PFSK-1 (cell line): ENCODE results near the gene LRRC4.

ENCODE experiments used
- POLR2AphosphoS5 ChIP-seq: IDR thresholded peaks from 2 replicates; pipeline ENCODE4 v1.6.1; 2012; ENCODE audit warnings: low read depth, mild to moderate bottlenecking, control low read depth, low read length, moderate library complexity
- REST ChIP-seq, 2 experiments: IDR thresholded peaks; 2 replicates each; pipeline versions ENCODE4 v1.6.1 to v1.8.0; 2011 to 2012; ENCODE audit warnings: low read depth in 2 of 2, low read length in 2 of 2, control low read depth in 1 of 2, inconsistent platforms in 1 of 2, mild to moderate bottlenecking in 1 of 2, moderate library complexity in 1 of 2; ENCODE audit not compliant: insufficient read depth in 1 of 2
- SIN3A ChIP-seq: IDR thresholded peaks from 2 replicates; pipeline ENCODE4 v1.6.1; 2012; ENCODE audit warnings: mild to moderate bottlenecking, low read length, moderate library complexity, borderline replicate concordance; ENCODE audit not compliant: insufficient read depth

DNA sequence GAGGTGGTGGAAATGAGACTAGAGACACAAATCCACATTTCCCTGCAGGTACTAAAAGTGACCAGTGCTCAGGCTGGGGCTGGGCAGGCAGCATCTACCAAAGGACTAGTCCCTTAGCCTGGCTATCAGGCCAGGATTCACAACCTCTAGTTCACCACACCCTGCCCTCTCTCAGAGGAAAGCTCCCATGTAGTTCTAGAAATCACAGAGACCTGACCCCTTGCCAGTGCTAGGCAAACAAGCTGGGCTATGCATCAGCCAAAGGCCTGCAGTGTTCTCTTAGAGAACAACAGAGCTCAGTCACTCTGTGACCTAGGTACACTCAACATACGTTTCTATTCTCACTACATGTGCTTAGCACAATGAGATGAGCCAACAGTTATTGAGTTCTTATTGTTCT, 26.7 kb upstream of the LRRC4 start:
- TF ChIP-seq POLR2AphosphoS5 (no peak), REST (IDR thresholded peaks at IDR 0.05; ENCODE audit: insufficient read depth in 1 of 2, low read depth in 2 of 2, low read length in 2 of 2) (no peak), SIN3A (no peak)
